Measurements from ENCODE around the gene SH3RF3. TPM values are rescaled to one million over a fixed set of nuclear protein-coding genes. Genes with fewer than 3 reads are reported as not detected.

The SH3RF3 gene
- total RNA-seq, 1 experiment from 2014 or later = 0.98 TPM

DNA sequence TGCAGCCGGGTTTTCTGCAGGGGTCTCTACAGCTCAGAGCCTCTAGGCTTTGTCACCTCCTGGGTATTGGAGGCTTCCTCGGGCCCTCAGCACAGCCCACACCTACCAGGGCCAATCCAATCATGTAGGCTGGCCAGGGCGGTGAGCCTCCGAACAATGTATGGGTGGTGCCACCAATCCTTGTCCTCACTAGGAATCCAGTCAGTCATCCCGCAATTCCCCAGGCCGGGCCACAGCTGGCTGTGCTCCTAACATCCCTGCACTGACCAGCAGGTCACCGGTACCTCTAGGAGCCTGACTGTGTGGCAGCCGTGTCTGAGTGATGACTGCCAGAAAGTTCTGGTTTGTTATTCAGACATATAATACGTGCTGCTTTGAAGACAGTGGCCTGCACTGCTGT is 129.4 kb downstream of the SH3RF3 start:
- H3K36me3 Mint-ChIP-seq (ENCODE audit: insufficient read depth, unreplicated experiment) = no peaks in the 10 kb centered on the region
- Histone ChIP-seq H3K4me1 (no peaks in the 10 kb centered on the region), H3K4me3 (ENCODE audit: low read depth, low read length) (no peak overlapping the region), H3K27me3 (replicated peaks; ENCODE audit: control insufficient read depth, insufficient read depth, low read length) (no peaks in the 10 kb centered on the region; the same call in 1 of the 2 replicates), H3K36me3 (ENCODE audit: control insufficient read depth, insufficient read depth, low read length) (no peaks in the 10 kb centered on the region), H3K9me3 (no peaks in the 10 kb centered on the region)
- intact Hi-C loops (cut with micrococcal nuclease; ENCODE audit: unreplicated experiment) = no loop called here
- BruUV-seq (replicated peaks) = no TSS peak
- H3K27ac Mint-ChIP-seq (ENCODE audit: unreplicated experiment) = no peak overlapping the region
- no peaks in the 10 kb centered on the region for H3K4me1 Mint-ChIP-seq (ENCODE audit: low read depth, unreplicated experiment)
- TF ChIP-seq, protein P1, sequence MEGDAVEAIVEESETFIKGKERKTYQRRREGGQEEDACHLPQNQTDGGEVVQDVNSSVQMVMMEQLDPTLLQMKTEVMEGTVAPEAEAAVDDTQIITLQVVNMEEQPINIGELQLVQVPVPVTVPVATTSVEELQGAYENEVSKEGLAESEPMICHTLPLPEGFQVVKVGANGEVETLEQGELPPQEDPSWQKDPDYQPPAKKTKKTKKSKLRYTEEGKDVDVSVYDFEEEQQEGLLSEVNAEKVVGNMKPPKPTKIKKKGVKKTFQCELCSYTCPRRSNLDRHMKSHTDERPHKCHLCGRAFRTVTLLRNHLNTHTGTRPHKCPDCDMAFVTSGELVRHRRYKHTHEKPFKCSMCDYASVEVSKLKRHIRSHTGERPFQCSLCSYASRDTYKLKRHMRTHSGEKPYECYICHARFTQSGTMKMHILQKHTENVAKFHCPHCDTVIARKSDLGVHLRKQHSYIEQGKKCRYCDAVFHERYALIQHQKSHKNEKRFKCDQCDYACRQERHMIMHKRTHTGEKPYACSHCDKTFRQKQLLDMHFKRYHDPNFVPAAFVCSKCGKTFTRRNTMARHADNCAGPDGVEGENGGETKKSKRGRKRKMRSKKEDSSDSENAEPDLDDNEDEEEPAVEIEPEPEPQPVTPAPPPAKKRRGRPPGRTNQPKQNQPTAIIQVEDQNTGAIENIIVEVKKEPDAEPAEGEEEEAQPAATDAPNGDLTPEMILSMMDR (IDR thresholded peaks at IDR 0.05; ENCODE audit: insufficient read depth in 1 of 2, low read depth in 1 of 2, low read length in 1 of 2, severe bottlenecking in 1 of 2, unreplicated experiment in 1 of 2) = no peak
- peaks cover 3% of the 10 kb centered on the region for H3K27me3 Mint-ChIP-seq (ENCODE audit: insufficient read depth, unreplicated experiment)
- DNase-seq = no peak
- POLR2A ChIA-PET = no interaction called here
- no peaks in the 10 kb centered on the region for H3K9me3 Mint-ChIP-seq (ENCODE audit: unreplicated experiment)
- H3K4me3 Mint-ChIP-seq (ENCODE audit: unreplicated experiment) = no peak overlapping the region
- CTCF ChIA-PET = no interaction called here

DNA sequence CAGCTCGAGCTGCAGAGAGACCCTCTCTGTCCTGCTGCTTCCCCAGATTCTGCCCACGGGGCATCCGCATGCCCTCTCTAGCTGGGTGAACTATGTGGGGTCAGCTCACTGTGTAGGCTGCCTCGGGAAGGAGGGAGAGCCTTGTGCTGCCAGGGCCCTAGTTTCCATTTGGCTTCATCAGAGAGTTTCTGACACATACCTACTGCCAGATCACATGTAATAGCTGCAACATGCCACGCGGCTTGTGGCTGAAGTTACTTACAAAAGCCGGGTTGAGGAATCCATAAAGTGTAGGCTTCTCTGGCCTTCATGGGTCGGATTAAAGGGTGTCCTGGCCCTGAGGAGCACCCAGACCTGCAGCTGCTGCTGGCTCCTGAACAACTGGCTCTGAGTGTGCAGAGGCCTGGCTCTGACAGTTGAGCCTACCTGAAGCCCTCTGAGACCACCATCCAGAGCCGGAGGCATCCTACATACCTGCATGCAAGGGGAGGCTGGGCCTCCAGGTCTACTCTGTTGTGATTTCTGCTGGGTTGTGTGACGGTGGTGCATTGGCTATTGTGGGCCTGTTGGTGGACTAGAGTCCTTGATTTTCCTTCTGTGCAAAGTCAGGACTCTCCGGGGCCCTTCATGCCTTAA is 130.0 kb downstream of the SH3RF3 start:
- H3K4me1 Mint-ChIP-seq (ENCODE audit: low read depth, unreplicated experiment) = no peaks in the 10 kb centered on the region
- H3K27me3 Mint-ChIP-seq (ENCODE audit: insufficient read depth, unreplicated experiment) = peaks cover 3% of the 10 kb centered on the region
- no peak overlapping the region for H3K27ac Mint-ChIP-seq (ENCODE audit: unreplicated experiment)
- TF ChIP-seq, protein P1 (IDR thresholded peaks at IDR 0.05; ENCODE audit: insufficient read depth in 1 of 2, low read depth in 1 of 2, low read length in 1 of 2, severe bottlenecking in 1 of 2, unreplicated experiment in 1 of 2) = no peak
- Histone ChIP-seq H3K27me3 (replicated peaks; ENCODE audit: control insufficient read depth, insufficient read depth, low read length) (no peaks in the 10 kb centered on the region; the same call in 1 of the 2 replicates), H3K4me3 (ENCODE audit: low read depth, low read length) (no peak overlapping the region), H3K4me1 (no peaks in the 10 kb centered on the region), H3K9me3 (no peaks in the 10 kb centered on the region), H3K36me3 (ENCODE audit: control insufficient read depth, insufficient read depth, low read length) (no peaks in the 10 kb centered on the region)
- no peak overlapping the region for H3K4me3 Mint-ChIP-seq (ENCODE audit: unreplicated experiment)
- no peaks in the 10 kb centered on the region for H3K36me3 Mint-ChIP-seq (ENCODE audit: insufficient read depth, unreplicated experiment)
- CTCF ChIA-PET = no interaction called here
- DNase-seq = no peak
- no TSS peak for BruUV-seq (replicated peaks)
- H3K9me3 Mint-ChIP-seq (ENCODE audit: unreplicated experiment) = no peaks in the 10 kb centered on the region
- POLR2A ChIA-PET = no interaction called here
- intact Hi-C loops (cut with micrococcal nuclease; ENCODE audit: unreplicated experiment) = no loop called here

DNA sequence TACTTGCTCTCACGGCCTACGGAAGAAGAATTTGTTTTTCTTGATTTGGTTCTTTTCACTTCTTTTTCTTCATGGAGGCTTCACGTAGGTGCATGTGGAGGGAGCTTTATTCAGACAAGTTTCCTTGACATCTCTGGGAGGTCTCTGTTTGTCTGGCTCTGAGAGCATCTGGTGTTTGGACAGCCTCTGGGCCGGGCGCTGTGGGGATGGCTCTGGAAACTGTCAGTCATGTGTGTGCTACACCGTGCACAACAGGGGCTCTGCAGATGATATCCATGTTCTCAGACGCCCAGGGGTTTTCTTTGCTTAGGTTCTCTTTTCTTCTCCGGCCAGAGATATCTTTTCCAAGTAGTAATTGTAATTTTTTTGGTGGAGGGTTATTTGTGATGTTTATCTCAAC is 130.7 kb downstream of the SH3RF3 start:
- intact Hi-C loops (cut with micrococcal nuclease; ENCODE audit: unreplicated experiment) = no loop called here
- H3K4me3 Mint-ChIP-seq (ENCODE audit: unreplicated experiment) = no peak overlapping the region
- peaks cover 3% of the 10 kb centered on the region for H3K27me3 Mint-ChIP-seq (ENCODE audit: insufficient read depth, unreplicated experiment)
- no peaks in the 10 kb centered on the region for H3K9me3 Mint-ChIP-seq (ENCODE audit: unreplicated experiment)
- peaks cover under 1% of the 10 kb centered on the region for H3K4me1 Mint-ChIP-seq (ENCODE audit: low read depth, unreplicated experiment)
- no peaks in the 10 kb centered on the region for H3K4me1 ChIP-seq
- POLR2A ChIA-PET = no interaction called here
- DNase-seq = no peak
- H3K27me3 ChIP-seq (replicated peaks; ENCODE audit: control insufficient read depth, insufficient read depth, low read length) = no peaks in the 10 kb centered on the region; the same call in 1 of the 2 replicates
- CTCF ChIA-PET = no interaction called here
- no TSS peak for BruUV-seq (replicated peaks)
- H3K9me3 ChIP-seq = no peaks in the 10 kb centered on the region
- no peak overlapping the region for H3K27ac Mint-ChIP-seq (ENCODE audit: unreplicated experiment)
- no peaks in the 10 kb centered on the region for H3K36me3 Mint-ChIP-seq (ENCODE audit: insufficient read depth, unreplicated experiment)
- no peak overlapping the region for H3K4me3 ChIP-seq (ENCODE audit: low read depth, low read length)
- H3K36me3 ChIP-seq (ENCODE audit: control insufficient read depth, insufficient read depth, low read length) = no peaks in the 10 kb centered on the region
- TF ChIP-seq, protein P1 (IDR thresholded peaks at IDR 0.05; ENCODE audit: insufficient read depth in 1 of 2, low read depth in 1 of 2, low read length in 1 of 2, severe bottlenecking in 1 of 2, unreplicated experiment in 1 of 2) = no peak

Measured in Caco-2 (cell line).